GM18868 (cell line): ENCODE data around the gene TRIM43.
"Not testable (repeated sequence)": the region's sequence is repeated elsewhere in the genome, so short reads cannot be mapped to it uniquely, and the experiment has no call there.

Source experiments
- ATAC-seq: cut with Tn5 transposase; IDR thresholded peaks from one replicate; pipeline ENCODE4 v1.9.1; 2021; ENCODE audit warnings: mild to moderate bottlenecking, moderate library complexity; ENCODE audit not compliant: unreplicated experiment

The TRIM43 gene

GRCh38 chr2:95591701-95592100 is at the start of gene TRIM43:
Gene TRIM43 (plus strand): TSS chr2:95592001. CDS start chr2:95594024, 2,023 bp downstream.
- ATAC-seq, result not testable (repeated sequence)

DNA sequence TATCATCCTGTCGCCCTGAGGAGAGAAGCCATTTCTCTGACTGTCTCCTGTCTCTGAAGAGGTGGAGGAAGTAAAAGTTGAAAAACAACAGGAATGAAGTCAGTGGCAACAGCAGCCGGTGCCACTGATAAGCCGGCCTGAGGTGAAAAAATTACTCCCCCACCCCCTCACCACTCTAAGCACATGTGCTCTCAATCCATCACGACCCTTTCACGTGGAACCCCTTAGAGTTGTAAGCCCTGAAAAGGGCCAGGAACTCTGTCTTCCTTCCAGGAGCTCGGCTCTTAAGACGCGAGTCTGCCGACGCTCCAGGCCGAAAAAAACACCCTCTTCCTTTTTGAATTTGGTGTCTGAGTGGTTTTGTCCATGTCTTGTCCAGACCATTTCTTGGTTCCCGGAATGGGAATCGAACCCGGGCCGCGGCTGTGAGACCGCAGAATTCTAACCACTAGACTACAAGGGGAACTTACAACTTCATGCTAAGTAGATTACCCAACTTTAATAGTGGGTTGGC is 40.7 kb upstream of the TRIM43 start:
- no peak for ATAC-seq

DNA sequence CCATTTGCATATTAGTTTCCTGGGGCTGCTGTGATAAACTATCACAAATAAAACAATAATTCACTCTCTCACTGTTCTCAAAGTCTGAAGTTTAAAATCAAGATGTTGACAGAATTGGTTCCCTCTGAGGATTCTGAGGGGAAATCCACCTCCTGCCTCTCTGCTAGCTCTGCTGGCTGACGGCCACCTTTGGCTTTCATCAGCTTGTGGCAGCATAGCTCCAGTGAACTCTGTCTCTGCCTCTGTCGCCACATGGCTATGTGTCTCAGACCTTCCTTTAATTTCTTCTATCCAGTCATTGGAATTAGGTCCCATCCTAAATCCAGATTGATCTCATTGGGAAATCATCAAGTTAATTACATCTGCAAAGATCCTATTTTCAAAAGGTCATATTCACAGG is 38.9 kb upstream of the TRIM43 start:
- ATAC-seq, result peak; percentile 67

- no peak for ATAC-seq
Observed at GRCh38 chr2:95569170-95569569, 22.6 kb upstream of the TRIM43 start.

GRCh38 chr2:95573866-95574265 is 17.9 kb upstream of the TRIM43 start:
- no peak for ATAC-seq

- peak; percentile 59 for ATAC-seq
Observed at GRCh38 chr2:95574506-95574905, 17.3 kb upstream of the TRIM43 start.

DNA sequence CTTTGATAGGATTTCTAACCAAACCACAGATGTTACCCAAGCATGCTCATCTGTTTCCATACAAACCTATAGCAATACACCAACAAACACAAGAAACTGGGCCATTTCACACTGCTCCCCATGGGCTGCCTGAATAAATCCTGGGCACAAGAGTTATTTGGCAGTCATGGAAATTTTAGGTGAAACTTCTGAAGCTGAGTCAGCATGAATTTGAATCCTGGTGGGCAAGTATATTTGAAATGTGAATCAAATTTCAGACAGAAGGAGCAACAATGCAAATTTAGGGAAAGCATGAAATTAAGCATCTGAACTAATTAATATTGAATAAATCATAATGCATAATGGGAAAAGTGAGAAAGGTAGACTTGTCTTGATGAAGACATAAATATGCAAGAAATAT is 15.9 kb upstream of the TRIM43 start:
- no peak for ATAC-seq

GRCh38 chr2:95578539-95578938 is 13.3 kb upstream of the TRIM43 start:
- no peak for ATAC-seq

GRCh38 chr2:95583545-95583944 is 8.3 kb upstream of the TRIM43 start:
- not testable (repeated sequence) for ATAC-seq

DNA sequence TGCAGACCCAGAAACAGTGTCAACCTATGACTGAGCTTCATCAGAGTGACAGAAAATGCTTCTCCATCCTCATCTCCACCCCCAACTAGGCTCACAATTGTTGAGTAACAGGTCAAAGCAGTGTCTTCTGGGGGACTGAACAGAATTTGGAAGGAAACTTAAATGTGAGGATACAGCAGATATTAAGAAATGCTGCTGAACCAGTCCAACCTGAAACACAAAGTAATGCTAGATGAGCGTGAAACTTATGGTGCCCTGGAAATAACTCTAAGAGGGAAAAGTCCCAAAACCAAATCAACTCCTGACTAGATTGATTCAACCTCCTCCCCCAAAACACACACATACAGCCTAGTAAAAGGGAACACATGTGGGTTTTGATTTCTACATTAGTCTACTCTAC is 7.5 kb upstream of the TRIM43 start:
- not testable (repeated sequence) for ATAC-seq

DNA sequence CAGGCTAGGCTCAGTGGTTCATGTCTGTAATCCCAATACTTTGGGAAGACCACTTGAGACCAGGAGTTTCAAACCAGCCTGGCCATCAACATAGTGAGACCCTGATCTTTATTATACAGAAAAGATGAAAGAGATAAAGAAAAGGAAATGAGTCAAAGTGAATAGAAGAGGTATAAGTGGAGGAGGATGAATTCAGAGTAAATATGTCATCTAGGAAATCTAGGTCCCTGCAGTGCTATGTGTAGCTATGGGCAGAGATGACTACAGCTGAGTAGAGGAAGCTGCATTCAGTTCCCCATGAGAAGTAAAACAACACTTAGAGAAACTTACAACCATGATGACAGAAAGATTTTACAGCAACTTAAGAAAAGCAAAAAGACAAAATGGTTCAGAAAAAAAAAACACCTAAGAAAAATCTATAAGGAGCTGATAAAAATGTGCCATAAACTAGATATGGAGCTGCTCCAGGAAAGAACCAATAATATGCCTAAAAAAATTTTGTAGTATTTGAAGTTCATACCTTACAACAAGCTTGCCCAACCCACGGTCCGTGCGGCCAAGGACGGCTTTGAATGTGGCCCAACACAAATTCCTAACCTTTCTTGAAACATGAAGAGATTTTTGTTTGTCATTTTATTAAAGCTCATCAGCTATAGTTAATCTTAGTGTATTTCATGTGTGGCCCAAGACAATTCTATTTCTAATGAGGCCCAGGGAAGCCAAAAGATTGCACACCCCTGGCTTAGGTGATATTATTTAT is 1.8 kb upstream of the TRIM43 start:
- not testable (repeated sequence) for ATAC-seq

- ATAC-seq, result not testable (repeated sequence)
Observed at GRCh38 chr2:95592973-95593372, 1.2 kb downstream of the TRIM43 start.

GRCh38 chr2:95595012-95595411 is 3.2 kb downstream of the TRIM43 start:
- not testable (repeated sequence) for ATAC-seq

- ATAC-seq, result not testable (repeated sequence)
Observed at GRCh38 chr2:95601301-95601700, 9.5 kb downstream of the TRIM43 start.

DNA sequence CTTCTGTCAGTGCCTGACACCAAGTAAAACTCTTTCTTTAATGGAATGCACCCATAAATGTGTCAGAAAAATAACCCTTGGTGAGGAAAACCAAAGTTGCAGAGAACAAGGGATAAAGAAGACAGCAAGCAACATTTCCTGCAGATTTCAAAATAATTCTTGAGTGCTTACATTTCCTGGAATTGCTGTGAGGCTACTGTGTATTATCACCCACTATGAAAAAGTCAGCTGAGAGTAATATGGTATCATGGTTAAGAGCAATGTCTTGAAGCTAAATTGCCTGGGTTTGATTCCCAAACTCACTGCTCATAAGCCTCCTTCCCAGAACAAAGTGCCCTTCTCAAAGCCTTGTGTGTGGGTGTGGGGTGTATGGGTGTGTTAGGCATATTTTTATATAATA is 10.3 kb downstream of the TRIM43 start:
- ATAC-seq, result not testable (repeated sequence)

DNA sequence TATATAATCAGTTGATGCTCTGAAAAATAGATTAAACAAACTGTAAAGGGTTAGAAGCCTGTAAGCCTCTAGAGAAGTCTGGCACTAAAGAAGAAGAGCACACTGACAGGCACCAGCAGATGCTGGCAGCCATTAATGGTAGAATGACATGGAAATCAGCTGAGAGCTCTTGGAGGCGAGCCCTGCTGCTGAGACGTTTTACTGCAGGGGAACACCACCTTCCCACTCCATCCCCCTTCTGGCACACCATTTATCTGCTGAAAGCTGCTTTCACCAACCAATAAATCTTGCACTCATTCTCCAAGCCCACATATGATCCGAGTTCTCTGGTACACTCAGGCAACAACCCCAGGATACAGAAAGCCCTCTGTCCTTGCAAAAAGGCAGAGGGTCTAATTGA is 16.6 kb downstream of the TRIM43 start:
- ATAC-seq, result not testable (repeated sequence)

- not testable (repeated sequence) for ATAC-seq
Observed at GRCh38 chr2:95609764-95610163, 18.0 kb downstream of the TRIM43 start.

GRCh38 chr2:95613048-95613447 is 21.2 kb downstream of the TRIM43 start:
- ATAC-seq, result not testable (repeated sequence)

- ATAC-seq, result not testable (repeated sequence)
Observed at GRCh38 chr2:95622728-95623127, 30.9 kb downstream of the TRIM43 start.

- ATAC-seq, result not testable (repeated sequence)
Observed at GRCh38 chr2:95630987-95631386, 39.2 kb downstream of the TRIM43 start.

GRCh38 chr2:95633626-95634259 is 41.9 kb downstream of the TRIM43 start:
- ATAC-seq, result not testable (repeated sequence)
